Nucleus accumbens (tissue), 56 donors: Measurements from ENCODE around the gene CC2D2B.
"Not testable (repeated sequence)": the region's sequence is repeated elsewhere in the genome, so short reads cannot be mapped to it uniquely, and the experiment has no call there.

ENCODE experiments used
- DNase-seq, 56 donors: peaks; one replicate each; lab custom pipeline; 2025; lab: John Stamatoyannopoulos, UW

Gene CC2D2B, protein sequence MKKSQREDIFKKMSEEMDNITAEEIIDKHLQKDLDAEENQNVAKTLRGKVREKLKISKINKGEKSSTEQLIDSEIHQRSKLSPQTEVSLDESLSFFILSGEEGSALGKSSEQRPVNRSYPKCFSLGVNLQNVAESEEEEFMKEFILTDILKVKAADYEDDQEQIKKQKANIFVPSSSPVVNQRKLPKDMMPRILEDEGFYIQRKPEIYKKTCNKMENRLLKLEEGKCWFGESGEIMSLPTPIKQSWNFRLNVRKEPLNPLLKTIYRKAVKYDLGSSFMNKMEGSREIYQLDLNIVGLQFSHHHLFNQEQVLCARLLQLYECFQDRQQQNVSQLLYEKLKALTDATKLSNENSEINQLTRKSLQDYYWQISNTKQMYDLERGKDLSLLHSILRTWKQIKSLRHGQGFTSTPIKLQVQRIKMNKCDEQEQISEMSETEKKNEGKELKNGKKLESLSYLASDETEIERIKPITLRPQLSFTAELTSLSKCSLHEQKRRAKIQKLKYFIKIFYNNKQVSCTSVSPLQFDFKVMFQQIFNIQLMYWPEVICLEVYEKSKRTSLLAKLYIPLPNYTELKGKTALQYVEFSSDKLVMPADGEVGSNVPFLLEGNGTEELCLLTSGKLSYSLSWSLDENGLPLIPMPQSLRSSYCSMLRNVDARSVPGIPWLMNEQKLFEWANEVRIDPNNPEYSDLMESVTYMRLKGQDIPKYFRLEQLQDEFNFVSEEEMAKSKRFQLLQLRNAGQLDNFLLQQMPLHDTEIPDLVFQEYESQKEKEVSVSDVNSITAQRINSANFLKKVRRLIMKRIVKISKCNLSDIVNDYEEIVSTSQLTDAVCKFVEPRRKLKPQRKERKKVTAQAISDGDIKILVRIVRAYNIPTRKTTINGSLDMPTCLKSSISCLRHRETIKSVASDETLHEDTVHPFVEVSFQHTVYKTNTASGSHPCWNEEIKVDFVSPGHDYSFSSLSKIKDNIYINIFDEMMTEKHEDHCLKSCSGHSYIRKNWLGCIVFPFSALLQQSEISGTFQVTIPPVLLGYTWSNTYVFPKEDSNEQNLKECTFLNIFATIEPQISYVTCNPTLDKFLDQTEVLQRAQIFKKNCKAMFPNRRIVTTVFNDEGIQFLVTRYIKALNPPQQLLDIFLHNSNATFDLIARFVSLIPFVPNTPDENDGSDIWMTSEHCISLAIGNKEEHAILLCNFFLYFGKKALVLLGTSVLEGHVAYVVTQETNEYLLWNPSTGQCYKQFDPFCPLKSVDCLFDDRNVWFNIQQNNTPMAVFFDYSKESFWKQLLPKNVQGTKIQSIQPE (N-terminal part only)

GRCh38 chr10:95907456-95908253, at the start of gene CC2D2B:
Gene CC2D2B (plus strand): TSS chr10:95907975. CDS start chr10:95911324, 3,349 bp downstream.
- peak in 55 of 56 donors; percentile 20 to 97 (median 87) for DNase-seq

- no peak for DNase-seq
Observed at GRCh38 chr10:95860166-95860940, 47.4 kb upstream of the CC2D2B start.

DNA sequence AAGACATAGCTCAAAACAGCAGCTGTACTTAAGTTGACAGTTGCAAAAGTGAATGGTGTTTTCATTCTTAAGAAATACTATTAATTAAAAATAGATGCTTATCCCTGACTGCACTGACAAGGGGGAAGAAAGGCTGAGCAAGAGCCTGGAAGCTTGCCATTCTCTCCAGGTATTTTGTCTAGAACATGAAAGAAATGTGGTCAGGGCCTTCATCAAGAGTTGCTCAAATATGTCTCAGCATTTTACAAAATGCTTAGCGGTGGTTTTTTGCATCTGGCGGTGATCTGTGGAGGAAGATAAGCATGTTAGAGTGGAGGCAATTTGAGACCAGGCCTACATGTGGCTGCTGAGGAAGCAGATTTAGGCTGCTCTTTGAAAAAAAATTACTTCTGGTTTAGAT, 46.4 kb upstream of the CC2D2B start:
- DNase-seq, result no peak

DNA sequence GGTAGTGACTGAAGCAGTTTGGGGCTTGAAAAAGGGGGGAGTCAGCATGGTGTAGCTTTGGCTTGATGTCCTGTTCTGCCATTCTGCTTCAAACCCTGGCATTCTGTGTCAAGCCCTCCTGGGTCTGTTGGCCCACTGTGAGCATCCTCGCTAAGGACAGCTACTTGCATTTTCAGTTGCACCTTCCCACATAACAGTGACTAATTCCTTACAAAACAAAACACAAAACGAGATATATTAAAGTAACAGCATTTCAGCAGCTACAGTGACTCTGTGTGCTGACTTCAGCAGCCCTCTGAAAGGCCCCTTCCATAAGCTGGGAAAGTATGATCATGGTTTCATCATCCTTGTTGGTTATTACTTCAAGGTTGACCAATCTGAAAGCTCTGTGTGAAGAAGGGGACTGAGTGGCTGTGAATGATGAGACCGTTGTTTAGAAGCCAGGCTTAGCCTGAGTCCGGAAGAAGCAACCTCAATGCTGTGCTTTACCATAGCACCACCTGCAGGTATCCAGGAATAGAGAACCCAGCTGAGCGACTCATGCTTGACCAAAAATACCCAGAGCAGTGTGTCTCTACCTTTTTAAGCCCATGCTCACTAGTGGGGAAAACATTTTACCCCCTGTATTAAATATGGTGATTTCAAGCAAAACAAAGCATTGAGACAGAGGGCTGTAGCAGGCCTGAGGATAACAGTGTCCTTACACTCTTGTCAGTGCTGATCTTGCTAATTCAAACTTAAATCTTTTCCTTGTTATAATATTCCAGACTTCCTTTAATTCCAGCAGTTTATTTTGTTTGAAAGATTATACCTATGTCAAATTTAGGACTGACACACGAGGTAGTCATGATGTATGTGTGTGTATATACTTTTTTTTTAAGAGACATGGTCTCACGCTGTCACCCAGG, 42.6 kb upstream of the CC2D2B start:
- DNase-seq, result peak in 20 of 56 donors; percentile 1 to 48 (median 10)

- DNase-seq, result no peak
Observed at GRCh38 chr10:95865814-95866466, 41.8 kb upstream of the CC2D2B start.

GRCh38 chr10:95866467-95866842, 41.3 kb upstream of the CC2D2B start:
- DNase-seq, result no peak

GRCh38 chr10:95867866-95868265, 39.9 kb upstream of the CC2D2B start:
- DNase-seq, result no peak

DNA sequence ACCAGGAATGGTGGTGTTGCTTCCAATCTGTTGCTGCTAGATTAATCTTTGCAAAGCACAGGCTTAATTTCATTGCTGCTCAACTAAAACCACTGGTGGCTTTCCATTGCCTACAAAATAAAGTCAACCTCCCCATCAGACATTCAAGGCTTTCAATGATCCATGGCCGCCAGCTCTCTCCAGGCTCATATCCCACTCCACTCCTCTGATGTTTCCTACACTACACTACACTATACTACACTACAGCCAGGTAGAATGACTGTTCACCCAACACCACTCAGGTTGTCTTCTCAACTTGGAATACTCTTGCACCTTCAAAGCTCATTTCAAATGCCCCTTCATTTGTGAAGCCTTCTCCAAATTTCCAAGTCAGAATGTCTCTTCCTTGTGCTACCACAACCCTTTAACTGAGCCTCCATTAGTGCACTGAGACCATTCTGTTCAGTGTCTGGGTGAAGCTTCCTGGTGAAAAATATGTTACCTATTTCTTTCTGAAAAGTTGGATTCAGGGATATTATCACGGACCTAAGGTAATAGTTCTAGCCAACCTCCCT, 35.5 kb upstream of the CC2D2B start:
- DNase-seq, result no peak

DNA sequence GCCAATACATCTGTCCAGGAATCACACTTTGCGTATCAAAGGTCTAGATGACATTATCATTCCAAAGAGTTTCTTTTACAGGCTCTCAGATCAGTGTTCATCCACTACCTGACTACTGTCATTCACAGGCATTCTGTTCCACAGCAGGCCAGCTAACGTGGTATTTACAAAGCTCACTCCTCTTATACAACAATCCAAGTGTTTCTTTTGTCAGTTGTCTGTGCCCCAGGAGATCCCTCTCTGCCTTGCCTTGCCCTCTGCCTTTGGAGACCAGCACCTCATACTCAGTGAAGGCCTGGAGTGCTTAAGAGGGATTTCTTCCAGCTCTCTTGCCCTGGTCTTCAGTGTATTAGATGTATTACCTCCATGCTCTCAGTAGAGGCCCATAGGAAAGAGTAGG, 34.6 kb upstream of the CC2D2B start:
- no peak for DNase-seq

GRCh38 chr10:95873651-95874050, 34.1 kb upstream of the CC2D2B start:
- DNase-seq, result no peak

DNA sequence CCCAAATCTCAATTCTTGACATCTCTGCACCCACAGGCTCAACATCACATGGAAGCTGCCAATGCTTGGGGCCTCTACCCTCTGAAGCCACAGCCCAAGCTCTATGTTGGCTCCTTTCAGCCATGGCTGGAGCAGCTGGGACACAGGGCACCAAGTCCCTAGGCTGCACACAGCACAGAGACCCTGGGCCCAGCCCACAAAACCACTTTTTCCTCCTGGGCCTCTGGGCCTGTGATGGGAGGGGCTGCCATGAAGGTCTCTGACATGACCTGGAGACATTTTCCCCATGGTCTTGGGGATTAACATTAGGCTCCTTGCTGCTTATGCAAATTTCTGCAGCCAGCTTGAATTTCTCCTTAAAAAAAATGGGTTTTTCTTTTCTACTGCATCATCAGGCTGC, 33.0 kb upstream of the CC2D2B start:
- DNase-seq, result not testable (repeated sequence)

DNA sequence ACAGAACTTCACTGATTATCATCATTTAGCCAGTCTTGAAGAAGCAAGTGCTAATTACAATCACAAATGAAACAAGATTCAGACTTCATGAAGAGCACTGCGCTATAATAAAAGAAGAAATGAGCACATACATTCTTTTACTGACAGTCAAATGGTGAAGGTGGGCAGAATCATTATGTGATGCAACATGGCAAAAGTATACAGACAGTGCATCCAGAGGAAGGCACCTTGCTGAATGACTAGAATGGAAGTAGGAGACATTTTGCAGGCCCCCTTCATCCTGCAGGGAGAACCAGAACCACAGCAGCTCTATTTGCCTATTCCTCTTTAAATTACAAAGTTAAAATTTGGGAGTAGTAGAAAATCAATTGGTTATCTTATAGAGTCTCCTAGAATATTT, 31.0 kb upstream of the CC2D2B start:
- DNase-seq, result no peak

GRCh38 chr10:95877881-95878280, 29.9 kb upstream of the CC2D2B start:
- DNase-seq, result no peak

DNA sequence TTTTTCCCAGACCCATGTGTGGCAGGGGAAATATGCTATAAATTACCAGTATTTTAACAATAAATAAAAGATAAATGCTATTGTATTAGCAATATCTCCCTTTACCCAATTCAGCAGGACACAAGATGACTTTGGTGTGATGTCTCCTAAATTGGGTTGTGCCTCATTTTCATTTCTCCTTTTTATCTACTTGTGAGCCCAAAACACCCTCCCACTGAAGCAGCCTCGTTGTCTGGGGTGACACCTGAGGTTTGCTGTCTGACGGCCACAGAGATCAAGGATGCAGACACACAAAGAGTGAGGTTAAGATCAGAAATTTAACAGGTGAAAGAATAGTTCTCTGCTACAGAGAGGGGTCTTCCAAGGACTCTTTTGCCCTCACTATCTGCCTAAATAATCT, 27.1 kb upstream of the CC2D2B start:
- DNase-seq, result no peak

- DNase-seq, result no peak
Observed at GRCh38 chr10:95881316-95881715, 26.5 kb upstream of the CC2D2B start.

DNA sequence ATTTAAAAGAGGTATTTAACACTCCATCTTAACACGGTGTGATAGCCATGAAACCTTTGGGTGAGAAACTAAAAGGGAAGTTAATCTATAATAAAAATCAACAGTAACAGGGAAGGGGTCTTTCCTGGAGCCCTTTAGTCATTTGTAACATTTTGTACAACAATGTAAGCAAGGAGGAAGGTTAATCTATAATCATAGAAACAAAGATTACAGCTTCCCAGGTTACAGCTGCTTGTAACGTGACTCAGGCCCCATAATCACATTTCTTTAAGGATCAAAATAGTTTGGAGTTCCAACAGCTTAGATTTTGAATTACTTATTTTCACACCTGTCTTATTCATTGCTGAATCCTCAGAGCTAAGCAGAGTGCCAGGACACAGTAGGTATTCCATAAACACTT, 17.9 kb upstream of the CC2D2B start:
- no peak for DNase-seq
